ENCODE measurements around the gene PHACTR1. TPM values are rescaled to one million over a fixed set of nuclear protein-coding genes. Genes with fewer than 3 reads are reported as not detected.

PHACTR1 gene
- total and polyA plus RNA-seq, 2 donors: 3.1 to 6.3 TPM

GRCh38 chr6:13045676-13046075 lies 329.1 kb downstream of the PHACTR1 start:
- H3K4me3 ChIP-seq (ENCODE audit: low read length in 2 of 2): no peak overlapping the region
- no peaks in the 10 kb centered on the region for H3K4me1 ChIP-seq (ENCODE audit: control insufficient read depth in 2 of 2, insufficient read depth in 2 of 2, low read length in 2 of 2)
- DNase-seq (ENCODE audit: low read depth in 6 of 9, low spot score in 9 of 9): no peak
- WGBS: 74% methylated on average over 2 of the region's 2 CpGs
- no peaks in the 10 kb centered on the region for H3K9me3 ChIP-seq (ENCODE audit: control insufficient read depth in 2 of 2, insufficient read depth in 1 of 2, low read length in 1 of 2)
- no peaks in the 10 kb centered on the region for H3K27me3 ChIP-seq (ENCODE audit: control insufficient read depth in 2 of 2, insufficient read depth in 1 of 2, low read length in 1 of 2)
- H3K36me3 ChIP-seq (ENCODE audit: control insufficient read depth in 2 of 2, insufficient read depth in 2 of 2, low read length in 1 of 2): no peaks in the 10 kb centered on the region
- H3K27ac ChIP-seq (ENCODE audit: low read depth in 1 of 2, low read length in 1 of 2): no peak overlapping the region

GRCh38 chr6:13046084-13046483 lies 329.5 kb downstream of the PHACTR1 start:
- Histone ChIP-seq H3K4me1 (ENCODE audit: control insufficient read depth in 2 of 2, insufficient read depth in 2 of 2, low read length in 2 of 2) (no peaks in the 10 kb centered on the region), H3K4me3 (ENCODE audit: low read length in 2 of 2) (no peak overlapping the region), H3K27ac (ENCODE audit: low read depth in 1 of 2, low read length in 1 of 2) (no peak overlapping the region), H3K27me3 (ENCODE audit: control insufficient read depth in 2 of 2, insufficient read depth in 1 of 2, low read length in 1 of 2) (no peaks in the 10 kb centered on the region), H3K9me3 (ENCODE audit: control insufficient read depth in 2 of 2, insufficient read depth in 1 of 2, low read length in 1 of 2) (no peaks in the 10 kb centered on the region), H3K36me3 (ENCODE audit: control insufficient read depth in 2 of 2, insufficient read depth in 2 of 2, low read length in 1 of 2) (no peaks in the 10 kb centered on the region)
- WGBS: 89% methylated on average over 4 of the region's 4 CpGs
- DNase-seq (ENCODE audit: low read depth in 6 of 9, low spot score in 9 of 9): no peak

- H3K27ac ChIP-seq (ENCODE audit: low read depth in 1 of 2, low read length in 1 of 2): no peak overlapping the region
- no peak for DNase-seq (ENCODE audit: low read depth in 6 of 9, low spot score in 9 of 9)
- no peaks in the 10 kb centered on the region for H3K27me3 ChIP-seq (ENCODE audit: control insufficient read depth in 2 of 2, insufficient read depth in 1 of 2, low read length in 1 of 2)
- no peaks in the 10 kb centered on the region for H3K36me3 ChIP-seq (ENCODE audit: control insufficient read depth in 2 of 2, insufficient read depth in 2 of 2, low read length in 1 of 2)
- H3K9me3 ChIP-seq (ENCODE audit: control insufficient read depth in 2 of 2, insufficient read depth in 1 of 2, low read length in 1 of 2): no peaks in the 10 kb centered on the region
- H3K4me1 ChIP-seq (ENCODE audit: control insufficient read depth in 2 of 2, insufficient read depth in 2 of 2, low read length in 2 of 2): no peaks in the 10 kb centered on the region
- H3K4me3 ChIP-seq (ENCODE audit: low read length in 2 of 2): no peak overlapping the region
- WGBS: 63% methylated on average over 2 of the region's 2 CpGs
Measured at GRCh38 chr6:13048113-13048512, 331.5 kb downstream of the PHACTR1 start.

- Histone ChIP-seq H3K4me3 (ENCODE audit: low read length in 2 of 2) (no peak overlapping the region), H3K4me1 (ENCODE audit: control insufficient read depth in 2 of 2, insufficient read depth in 2 of 2, low read length in 2 of 2) (no peaks in the 10 kb centered on the region), H3K9me3 (ENCODE audit: control insufficient read depth in 2 of 2, insufficient read depth in 1 of 2, low read length in 1 of 2) (no peaks in the 10 kb centered on the region), H3K27me3 (ENCODE audit: control insufficient read depth in 2 of 2, insufficient read depth in 1 of 2, low read length in 1 of 2) (no peaks in the 10 kb centered on the region), H3K27ac (ENCODE audit: low read depth in 1 of 2, low read length in 1 of 2) (no peak overlapping the region), H3K36me3 (ENCODE audit: control insufficient read depth in 2 of 2, insufficient read depth in 2 of 2, low read length in 1 of 2) (no peaks in the 10 kb centered on the region)
- DNase-seq (ENCODE audit: low read depth in 6 of 9, low spot score in 9 of 9): no peak
Measured at GRCh38 chr6:13049666-13050254, 333.2 kb downstream of the PHACTR1 start.

- no peak overlapping the region for H3K4me3 ChIP-seq (ENCODE audit: low read length in 2 of 2)
- H3K4me1 ChIP-seq (ENCODE audit: control insufficient read depth in 2 of 2, insufficient read depth in 2 of 2, low read length in 2 of 2): no peaks in the 10 kb centered on the region
- no peaks in the 10 kb centered on the region for H3K9me3 ChIP-seq (ENCODE audit: control insufficient read depth in 2 of 2, insufficient read depth in 1 of 2, low read length in 1 of 2)
- WGBS: 81% methylated on average over 9 of the region's 9 CpGs
- no peak for DNase-seq (ENCODE audit: low read depth in 6 of 9, low spot score in 9 of 9)
- no peak overlapping the region for H3K27ac ChIP-seq (ENCODE audit: low read depth in 1 of 2, low read length in 1 of 2)
- no peaks in the 10 kb centered on the region for H3K36me3 ChIP-seq (ENCODE audit: control insufficient read depth in 2 of 2, insufficient read depth in 2 of 2, low read length in 1 of 2)
- H3K27me3 ChIP-seq (ENCODE audit: control insufficient read depth in 2 of 2, insufficient read depth in 1 of 2, low read length in 1 of 2): no peaks in the 10 kb centered on the region
Measured at GRCh38 chr6:13053006-13053461, 336.5 kb downstream of the PHACTR1 start.

GRCh38 chr6:13058051-13058450 lies 341.5 kb downstream of the PHACTR1 start:
- H3K9me3 ChIP-seq (ENCODE audit: control insufficient read depth in 2 of 2, insufficient read depth in 1 of 2, low read length in 1 of 2): no peaks in the 10 kb centered on the region
- no peak for DNase-seq (ENCODE audit: low read depth in 6 of 9, low spot score in 9 of 9)
- no peaks in the 10 kb centered on the region for H3K4me1 ChIP-seq (ENCODE audit: control insufficient read depth in 2 of 2, insufficient read depth in 2 of 2, low read length in 2 of 2)
- WGBS: 96% methylated on average over 3 of the region's 3 CpGs
- no peak overlapping the region for H3K4me3 ChIP-seq (ENCODE audit: low read length in 2 of 2)
- no peaks in the 10 kb centered on the region for H3K27me3 ChIP-seq (ENCODE audit: control insufficient read depth in 2 of 2, insufficient read depth in 1 of 2, low read length in 1 of 2)
- H3K27ac ChIP-seq (ENCODE audit: low read depth in 1 of 2, low read length in 1 of 2): no peak overlapping the region
- H3K36me3 ChIP-seq (ENCODE audit: control insufficient read depth in 2 of 2, insufficient read depth in 2 of 2, low read length in 1 of 2): no peaks in the 10 kb centered on the region

- H3K9me3 ChIP-seq (ENCODE audit: control insufficient read depth in 2 of 2, insufficient read depth in 1 of 2, low read length in 1 of 2): no peaks in the 10 kb centered on the region
- H3K4me3 ChIP-seq (ENCODE audit: low read length in 2 of 2): no peak overlapping the region
- no peak for DNase-seq (ENCODE audit: low read depth in 6 of 9, low spot score in 9 of 9)
- H3K27ac ChIP-seq (ENCODE audit: low read depth in 1 of 2, low read length in 1 of 2): no peak overlapping the region
- no peaks in the 10 kb centered on the region for H3K27me3 ChIP-seq (ENCODE audit: control insufficient read depth in 2 of 2, insufficient read depth in 1 of 2, low read length in 1 of 2)
- H3K4me1 ChIP-seq (ENCODE audit: control insufficient read depth in 2 of 2, insufficient read depth in 2 of 2, low read length in 2 of 2): no peaks in the 10 kb centered on the region
- no peaks in the 10 kb centered on the region for H3K36me3 ChIP-seq (ENCODE audit: control insufficient read depth in 2 of 2, insufficient read depth in 2 of 2, low read length in 1 of 2)
- 86% methylated on average over 1 of the region's 1 CpG for WGBS
Measured at GRCh38 chr6:13059026-13059425, 342.5 kb downstream of the PHACTR1 start.

- no peak overlapping the region for H3K27ac ChIP-seq (ENCODE audit: low read depth in 1 of 2, low read length in 1 of 2)
- H3K27me3 ChIP-seq (ENCODE audit: control insufficient read depth in 2 of 2, insufficient read depth in 1 of 2, low read length in 1 of 2): no peaks in the 10 kb centered on the region
- no peaks in the 10 kb centered on the region for H3K36me3 ChIP-seq (ENCODE audit: control insufficient read depth in 2 of 2, insufficient read depth in 2 of 2, low read length in 1 of 2)
- H3K4me1 ChIP-seq (ENCODE audit: control insufficient read depth in 2 of 2, insufficient read depth in 2 of 2, low read length in 2 of 2): no peaks in the 10 kb centered on the region
- DNase-seq (ENCODE audit: low read depth in 6 of 9, low spot score in 9 of 9): no peak
- H3K9me3 ChIP-seq (ENCODE audit: control insufficient read depth in 2 of 2, insufficient read depth in 1 of 2, low read length in 1 of 2): no peaks in the 10 kb centered on the region
- H3K4me3 ChIP-seq (ENCODE audit: low read length in 2 of 2): no peak overlapping the region
- 97% methylated on average over 3 of the region's 3 CpGs for WGBS
Measured at GRCh38 chr6:13063300-13063918, 346.8 kb downstream of the PHACTR1 start.

GRCh38 chr6:13065581-13065980 lies 349.0 kb downstream of the PHACTR1 start:
- 95% methylated on average over 1 of the region's 1 CpG for WGBS
- Histone ChIP-seq H3K4me3 (ENCODE audit: low read length in 2 of 2) (no peak overlapping the region), H3K9me3 (ENCODE audit: control insufficient read depth in 2 of 2, insufficient read depth in 1 of 2, low read length in 1 of 2) (no peaks in the 10 kb centered on the region), H3K36me3 (ENCODE audit: control insufficient read depth in 2 of 2, insufficient read depth in 2 of 2, low read length in 1 of 2) (no peaks in the 10 kb centered on the region), H3K27me3 (ENCODE audit: control insufficient read depth in 2 of 2, insufficient read depth in 1 of 2, low read length in 1 of 2) (no peaks in the 10 kb centered on the region), H3K27ac (ENCODE audit: low read depth in 1 of 2, low read length in 1 of 2) (no peak overlapping the region), H3K4me1 (ENCODE audit: control insufficient read depth in 2 of 2, insufficient read depth in 2 of 2, low read length in 2 of 2) (no peaks in the 10 kb centered on the region)
- DNase-seq (ENCODE audit: low read depth in 6 of 9, low spot score in 9 of 9): no peak

Data from thymus (tissue), 11 donors.